22Rv1 (cell line): ENCODE measurements around the gene FCGR1A.
"Not testable (repeated sequence)": the region's sequence is repeated elsewhere in the genome, so short reads cannot be mapped to it uniquely, and the experiment has no call there.

ENCODE experiments used
- H3K27ac ChIP-seq: fragments of 450-650 bp; 2 replicates; pipeline ENCODE4 v1.5.1; 2017

The FCGR1A gene

GRCh38 chr1:149782600-149782999, at the start of gene FCGR1A:
FCGR1A (plus strand) TSS chr1:149782694; CDS start chr1:149782744, 50 bp downstream.
- H3K27ac ChIP-seq, result not testable (repeated sequence)

GRCh38 chr1:149732781-149733180, 49.7 kb upstream of the FCGR1A start:
- H3K27ac ChIP-seq, result not testable (repeated sequence)

- not testable (repeated sequence) for H3K27ac ChIP-seq
These were observed 47.8 kb upstream of the FCGR1A start for GRCh38 chr1:149734692-149735091.

- H3K27ac ChIP-seq, result not testable (repeated sequence)
These were observed 42.3 kb upstream of the FCGR1A start for GRCh38 chr1:149740148-149740581.

GRCh38 chr1:149740590-149741230, 41.8 kb upstream of the FCGR1A start:
- H3K27ac ChIP-seq, result not testable (repeated sequence)

- H3K27ac ChIP-seq, result not testable (repeated sequence)
These were observed 40.6 kb upstream of the FCGR1A start for GRCh38 chr1:149741914-149742313.

- not testable (repeated sequence) for H3K27ac ChIP-seq
These were observed 35.8 kb upstream of the FCGR1A start for GRCh38 chr1:149746463-149747356.

GRCh38 chr1:149747359-149748143, 34.9 kb upstream of the FCGR1A start:
- H3K27ac ChIP-seq, result not testable (repeated sequence)

- H3K27ac ChIP-seq, result not testable (repeated sequence)
These were observed 34.4 kb upstream of the FCGR1A start for GRCh38 chr1:149748144-149748500.

GRCh38 chr1:149750562-149750961, 31.9 kb upstream of the FCGR1A start:
- not testable (repeated sequence) for H3K27ac ChIP-seq

GRCh38 chr1:149752186-149752585, 30.3 kb upstream of the FCGR1A start:
- not testable (repeated sequence) for H3K27ac ChIP-seq

GRCh38 chr1:149753466-149753865, 29.0 kb upstream of the FCGR1A start:
- H3K27ac ChIP-seq, result not testable (repeated sequence)

GRCh38 chr1:149755294-149755693, 27.2 kb upstream of the FCGR1A start:
- H3K27ac ChIP-seq, result not testable (repeated sequence)

- H3K27ac ChIP-seq, result not testable (repeated sequence)
These were observed 20.2 kb upstream of the FCGR1A start for GRCh38 chr1:149762294-149762693.

GRCh38 chr1:149764087-149764800, 18.2 kb upstream of the FCGR1A start:
- H3K27ac ChIP-seq, result not testable (repeated sequence)

GRCh38 chr1:149766241-149766640, 16.3 kb upstream of the FCGR1A start:
- H3K27ac ChIP-seq, result not testable (repeated sequence)

GRCh38 chr1:149769216-149769615, 13.3 kb upstream of the FCGR1A start:
- not testable (repeated sequence) for H3K27ac ChIP-seq

- not testable (repeated sequence) for H3K27ac ChIP-seq
These were observed 11.8 kb upstream of the FCGR1A start for GRCh38 chr1:149770661-149771060.

- H3K27ac ChIP-seq, result not testable (repeated sequence)
These were observed 10.7 kb upstream of the FCGR1A start for GRCh38 chr1:149771653-149772425.

- not testable (repeated sequence) for H3K27ac ChIP-seq
These were observed 6.9 kb upstream of the FCGR1A start for GRCh38 chr1:149775510-149776147.
